K562 (cell line): ENCODE data around the gene SMIM29. TPM values are rescaled to one million over a fixed set of nuclear protein-coding genes. Genes with fewer than 3 reads are reported as not detected.

ENCODE experiments used
- BCL6 ChIP-seq: fragments of 250-450 bp; sonication (Bioruptor Pico); IDR thresholded peaks from 2 replicates; pipeline ENCODE4 v1.4.0; 2020
- BDP1 ChIP-seq: IDR thresholded peaks from 3 replicates; pipeline ENCODE4 v1.6.1; 2011; ENCODE audit not compliant: insufficient read length, insufficient read depth
- CC2D1A ChIP-seq: fragments of 450-650 bp; IDR thresholded peaks from 2 replicates; pipeline ENCODE4 v1.6.1; 2017; ENCODE audit warnings: mild to moderate bottlenecking
- GABPB1 ChIP-seq: sonication (generic); formaldehyde crosslinking; IDR thresholded peaks from 2 replicates; pipeline ENCODE4 v1.8.0; 2022; ENCODE audit warnings: mild to moderate bottlenecking, missing genetic modification reagents
- GTF2F1 ChIP-seq: IDR thresholded peaks from 2 replicates; pipeline ENCODE4 v1.6.1; 2011; ENCODE audit warnings: low read depth, low read length, improper control_type of control experiment
- HIVEP1 ChIP-seq: fragments of 250-450 bp; sonication (Bioruptor Pico); IDR thresholded peaks from 2 replicates; pipeline ENCODE4 v1.4.0; 2020; ENCODE audit warnings: mild to moderate bottlenecking
- MAFF ChIP-seq: IDR thresholded peaks from 2 replicates; pipeline ENCODE4 v1.6.1; 2012; ENCODE audit warnings: low read length, improper control_type of control experiment
- NFE2L1 ChIP-seq: fragments of 450-650 bp; IDR thresholded peaks from 2 replicates; pipeline ENCODE4 v1.6.1; 2016; ENCODE audit warnings: missing genetic modification characterization, low read depth, mild to moderate bottlenecking, missing compliant biosample characterization, moderate library complexity, borderline replicate concordance
- NR3C1 ChIP-seq: sonication (generic); formaldehyde crosslinking; IDR thresholded peaks from 2 replicates; pipeline ENCODE4 v1.8.1; 2022; ENCODE audit warnings: missing genetic modification reagents
- SPI1 ChIP-seq: IDR thresholded peaks from 2 replicates; pipeline ENCODE4 v1.6.1; 2011; ENCODE audit warnings: low read depth, low read length, control low read depth, borderline replicate concordance
- SREBF1 ChIP-seq: fragments of 150-350 bp; IDR thresholded peaks from 2 replicates; pipeline ENCODE4 v1.6.1; 2014; ENCODE audit warnings: antibody characterized with exemption, low read depth, low read length, borderline replicate concordance
- STAT5A ChIP-seq: IDR thresholded peaks from 2 replicates; pipeline ENCODE4 v1.6.1; 2012; ENCODE audit warnings: low read length, inconsistent platforms, borderline replicate concordance
- TRIM24 ChIP-seq, 2 experiments: fragments of 450-650 bp; IDR thresholded peaks; 2 replicates each; pipeline ENCODE4 v1.6.1; 2016
- TRIM28 ChIP-seq: fragments of 450-650 bp; IDR thresholded peaks from 2 replicates; pipeline ENCODE4 v1.6.1; 2017
- ZFPM2 ChIP-seq: fragments of 250-450 bp; sonication (Bioruptor Pico); IDR thresholded peaks from 2 replicates; pipeline ENCODE4 v1.5.1; 2022; ENCODE audit warnings: mild to moderate bottlenecking
- ZNF316 ChIP-seq: fragments of 450-650 bp; IDR thresholded peaks from 2 replicates; pipeline ENCODE4 v1.6.1; 2016
- ZNF445 ChIP-seq: fragments of 250-450 bp; sonication (Bioruptor Pico); IDR thresholded peaks from 2 replicates; pipeline ENCODE4 v1.4.0; 2020; ENCODE audit warnings: low read depth, mild to moderate bottlenecking, moderate library complexity
- ZNF766 ChIP-seq: fragments of 200-800 bp; sonication (Bioruptor generic); conservative IDR thresholded peaks from 2 replicates; pipeline ENCODE4 v1.6.1; 2016; ENCODE audit warnings: missing genetic modification characterization, missing compliant biosample characterization
- polyA plus RNA-seq, 8 experiments: library from polyadenylated mRNA; depleted of rRNA in 4 of 8; stranded (reverse) in 5 of 8; unstranded in 3 of 8; fragments of >200 nt; fragmentation: Nextera tagmentation in 2 of 8; fragmentation: Illumina TruSeq in 1 of 8; extraction: Ambion mirVana in 2 of 8; extraction: Trizol in 1 of 8; gene quantifications; 2 replicates each; pipeline versions ENCODE4 v1.2.1 to v1.2.3, GENCODE V29; 2011 to 2014; ENCODE audit warnings: inconsistent platforms in 1 of 8, missing spikeins in 1 of 8
- total RNA-seq, 7 experiments: library from RNA; depleted of rRNA in 6 of 7; stranded (reverse); fragments of >200 nt in 6 of 7; fragmentation: Illumina TruSeq in 2 of 7; extraction: Trizol in 2 of 7; gene quantifications; 2 replicates each; pipeline versions ENCODE4 v1.2.1 to v1.2.3, GENCODE V29; 2011 to 2021; ENCODE audit warnings: low replicate concordance in 1 of 7

The SMIM29 gene
- total and polyA plus RNA-seq, 9 of the 15 experiments (the other 6 are each of a cell fraction or from before 2014, with no cell fraction given), result 6.5 to 36.7 (median 20.9) TPM

GRCh38 chr6:34259529-34260069 is 10.8 kb upstream of the SMIM29 start (continued):
- TF ChIP-seq SPI1 (peak; percentile 64; the same call in 1 of the 2 replicates), CC2D1A (peak; percentile 67; the same call in 1 of the 2 replicates), SREBF1 (no peak), ZNF766 (CRISPR knock-in tag) (peak; percentile 84; the same call in 1 of the 2 replicates), GABPB1 (CRISPR knock-in tag) (no peak), TRIM24 (IDR thresholded peaks at IDR 0.05) (peak; percentile 83 to 88), ZNF445 (no peak), BDP1 (no peak), NR3C1 (CRISPR knock-in tag) (no peak), STAT5A (no peak), GTF2F1 (no peak), MAFF (peak; percentile 45), NFE2L1 (tag) (peak; percentile 31; the same call in 1 of the 2 replicates), TRIM28 (peak; percentile 70; the same call in 1 of the 2 replicates), ZNF316 (peak; percentile 89), HIVEP1 (CRISPR knock-in tag) (no peak), ZFPM2 (CRISPR knock-in tag) (no peak), BCL6 (CRISPR knock-in tag) (no peak)
